ENCODE results near the gene ZBTB7C.

Gene ZBTB7C

GRCh38 chr18:48133671-48134251 is 275.4 kb downstream of the ZBTB7C start:
- TF ChIP-seq CTCF (IDR thresholded peaks at IDR 0.05), result no peak
- no peak overlapping the region for H3K27ac ChIP-seq
- no peak overlapping the region for H3K4me3 ChIP-seq (ENCODE audit: low read depth in 1 of 2, low read length in 1 of 2)
- H3K4me1 ChIP-seq (ENCODE audit: control insufficient read depth in 1 of 2, insufficient read depth in 1 of 2, low read depth in 1 of 2, low read length in 1 of 2), result no peaks in the 10 kb centered on the region
- peaks cover 99% of the 10 kb centered on the region for H3K27me3 ChIP-seq
- H3K9me3 ChIP-seq, result no peaks in the 10 kb centered on the region
- H3K36me3 ChIP-seq, result no peaks in the 10 kb centered on the region

GRCh38 chr18:48132797-48133655 is 276.2 kb downstream of the ZBTB7C start:
- Histone ChIP-seq H3K9me3 (no peaks in the 10 kb centered on the region), H3K27ac (no peak overlapping the region), H3K4me3 (ENCODE audit: low read depth in 1 of 2, low read length in 1 of 2) (no peak overlapping the region), H3K4me1 (ENCODE audit: control insufficient read depth in 1 of 2, insufficient read depth in 1 of 2, low read depth in 1 of 2, low read length in 1 of 2) (no peaks in the 10 kb centered on the region), H3K36me3 (no peaks in the 10 kb centered on the region), H3K27me3 (peaks cover 93% of the 10 kb centered on the region)
- TF ChIP-seq CTCF (IDR thresholded peaks at IDR 0.05), result no peak

DNA sequence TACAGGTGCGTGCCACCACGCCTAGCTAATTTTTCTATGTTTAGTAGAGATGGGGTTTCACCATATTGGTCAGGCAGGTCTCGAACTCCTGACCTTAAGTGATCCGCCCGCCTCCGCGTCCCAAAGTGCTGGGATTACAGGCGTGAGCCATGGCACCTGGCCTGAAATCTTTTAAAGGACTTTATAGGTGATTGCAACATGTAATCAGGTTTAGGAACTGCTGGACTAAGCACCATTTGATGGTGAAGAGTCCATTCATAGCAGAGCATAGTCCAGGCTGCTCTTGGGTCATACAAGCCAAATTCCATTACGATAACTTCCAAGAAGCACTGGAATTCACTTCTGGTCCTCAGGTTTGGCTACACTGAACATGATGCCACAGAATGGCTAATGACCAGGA is 278.1 kb downstream of the ZBTB7C start:
- Histone ChIP-seq H3K4me1 (ENCODE audit: control insufficient read depth in 1 of 2, insufficient read depth in 1 of 2, low read depth in 1 of 2, low read length in 1 of 2) (no peaks in the 10 kb centered on the region), H3K27me3 (peaks cover 75% of the 10 kb centered on the region), H3K36me3 (no peaks in the 10 kb centered on the region), H3K27ac (no peak overlapping the region), H3K9me3 (no peaks in the 10 kb centered on the region), H3K4me3 (ENCODE audit: low read depth in 1 of 2, low read length in 1 of 2) (no peak overlapping the region)
- no peak for TF ChIP-seq CTCF (IDR thresholded peaks at IDR 0.05)

DNA sequence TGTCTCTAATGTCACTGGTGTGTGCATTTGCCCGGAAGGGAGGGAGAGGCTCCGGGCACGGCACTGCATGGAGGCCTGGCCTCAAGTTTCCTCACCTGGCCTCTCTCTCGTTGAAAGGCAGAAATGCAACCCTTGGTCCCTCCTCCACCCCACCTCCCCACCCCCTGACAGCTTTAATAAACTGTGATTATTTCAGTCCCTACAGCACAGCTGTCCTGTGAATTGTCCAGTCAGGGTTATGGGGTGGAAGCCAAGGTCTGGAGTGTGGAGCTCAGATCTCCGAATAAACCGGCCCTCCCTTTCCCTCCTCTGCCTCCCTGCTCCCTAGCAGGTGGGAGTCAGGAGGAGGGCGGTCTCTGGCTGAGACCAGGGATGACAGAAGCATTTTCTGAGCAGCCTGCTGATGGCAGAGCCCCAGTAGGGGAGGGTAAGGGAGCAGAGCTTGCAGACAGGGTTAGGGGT is 279.5 kb downstream of the ZBTB7C start:
- Histone ChIP-seq H3K4me3 (ENCODE audit: low read depth in 1 of 2, low read length in 1 of 2) (no peak overlapping the region), H3K27ac (no peak overlapping the region), H3K9me3 (no peaks in the 10 kb centered on the region), H3K27me3 (peaks cover 75% of the 10 kb centered on the region), H3K36me3 (no peaks in the 10 kb centered on the region), H3K4me1 (ENCODE audit: control insufficient read depth in 1 of 2, insufficient read depth in 1 of 2, low read depth in 1 of 2, low read length in 1 of 2) (no peaks in the 10 kb centered on the region)
- no peak for TF ChIP-seq CTCF (IDR thresholded peaks at IDR 0.05)

DNA sequence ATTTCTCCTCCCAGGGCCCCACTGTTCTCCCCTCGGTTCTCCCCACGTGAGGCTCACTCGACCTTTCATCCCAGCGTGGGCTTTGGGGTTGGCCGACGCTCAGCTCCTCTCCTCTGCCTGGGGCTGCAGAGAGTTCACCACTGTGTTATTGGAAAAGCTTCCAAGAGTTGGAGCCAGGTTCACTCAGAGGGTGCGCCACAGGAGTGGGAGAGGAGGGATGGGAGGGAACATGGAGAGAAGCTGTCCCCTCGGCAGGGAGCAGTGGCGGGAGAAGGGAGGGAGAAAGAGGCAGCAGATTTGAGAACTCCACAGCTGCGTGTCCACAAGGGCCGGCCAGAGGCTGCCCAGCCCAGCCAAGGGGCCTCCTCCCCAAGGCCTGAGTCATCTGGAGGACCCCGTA is 281.6 kb downstream of the ZBTB7C start:
- peaks cover 64% of the 10 kb centered on the region for H3K27me3 ChIP-seq
- no peak for TF ChIP-seq CTCF (IDR thresholded peaks at IDR 0.05)
- H3K9me3 ChIP-seq, result no peaks in the 10 kb centered on the region
- no peaks in the 10 kb centered on the region for H3K36me3 ChIP-seq
- no peak overlapping the region for H3K27ac ChIP-seq
- H3K4me1 ChIP-seq (ENCODE audit: control insufficient read depth in 1 of 2, insufficient read depth in 1 of 2, low read depth in 1 of 2, low read length in 1 of 2), result no peaks in the 10 kb centered on the region
- H3K4me3 ChIP-seq (ENCODE audit: low read depth in 1 of 2, low read length in 1 of 2), result no peak overlapping the region

Data from neutrophil (primary cell).